Erythroblast (primary cell): ENCODE measurements around the gene EFCAB10.

Experiments
- GATA1 ChIP-seq: IDR thresholded peaks from 2 replicates; pipeline ENCODE4 v1.6.1; 2011; ENCODE audit warnings: low read depth, mild to moderate bottlenecking, control low read depth, low read length, moderate library complexity
- POLR2A ChIP-seq: IDR thresholded peaks from 2 replicates; pipeline ENCODE4 v1.6.1; 2011; ENCODE audit warnings: mild to moderate bottlenecking, low read length

GRCh38 chr7:105610165-105610930 is 29.1 kb upstream of the EFCAB10 start:
- no peak for TF ChIP-seq POLR2A
- no peak for TF ChIP-seq GATA1
